ENCODE measurements around the gene MBL2.
A peak's percentile ranks its signal among the peaks of the same experiment; 100 is the strongest.

Gene MBL2

GRCh38 chr10:52771534-52772445 is 794 bp downstream of the MBL2 start:
- DNase-seq, result no peak

- DNase-seq, result no peak
Measured at GRCh38 chr10:52770904-52771303, 1.7 kb downstream of the MBL2 start.

- DNase-seq, result no peak
Measured at GRCh38 chr10:52769966-52770365, 2.6 kb downstream of the MBL2 start.

GRCh38 chr10:52768001-52768532 is 4.5 kb downstream of the MBL2 start:
- DNase-seq, result no peak

GRCh38 chr10:52762088-52762487 is 10.5 kb downstream of the MBL2 start:
- no peak for DNase-seq

- DNase-seq, result no peak
Measured at GRCh38 chr10:52759154-52759553, 13.4 kb downstream of the MBL2 start.

- DNase-seq, result no peak
Measured at GRCh38 chr10:52758406-52758805, 14.2 kb downstream of the MBL2 start.

GRCh38 chr10:52757773-52758172 is 14.8 kb downstream of the MBL2 start:
- no peak for DNase-seq

GRCh38 chr10:52756966-52757365 is 15.6 kb downstream of the MBL2 start:
- DNase-seq, result no peak

GRCh38 chr10:52756295-52756694 is 16.3 kb downstream of the MBL2 start:
- no peak for DNase-seq

GRCh38 chr10:52755297-52756062 is 17.1 kb downstream of the MBL2 start:
- DNase-seq, result no peak

GRCh38 chr10:52752801-52753445 is 19.7 kb downstream of the MBL2 start:
- no peak for DNase-seq

GRCh38 chr10:52752261-52752660 is 20.3 kb downstream of the MBL2 start:
- DNase-seq, result no peak

GRCh38 chr10:52751337-52751736 is 21.2 kb downstream of the MBL2 start:
- DNase-seq, result no peak

GRCh38 chr10:52750629-52751028 is 22.0 kb downstream of the MBL2 start:
- no peak for DNase-seq

GRCh38 chr10:52747694-52748093 is 24.9 kb downstream of the MBL2 start:
- DNase-seq, result no peak

GRCh38 chr10:52746169-52746568 is 26.4 kb downstream of the MBL2 start:
- no peak for DNase-seq

GRCh38 chr10:52744057-52744805 is 28.4 kb downstream of the MBL2 start:
- no peak for DNase-seq

GRCh38 chr10:52742731-52743130 is 29.9 kb downstream of the MBL2 start:
- no peak for DNase-seq

- no peak for DNase-seq
Measured at GRCh38 chr10:52741851-52742250, 30.7 kb downstream of the MBL2 start.

GRCh38 chr10:52740913-52741675 is 31.5 kb downstream of the MBL2 start:
- peak; percentile 22 for DNase-seq

- no peak for DNase-seq
Measured at GRCh38 chr10:52740155-52740549, 32.4 kb downstream of the MBL2 start.

All from CD4-positive, alpha-beta T cell treated with Interleukin-12 subunit alpha and Interleukin-12 subunit beta, for 1 hour (primary cell).